ENCODE results near the gene NSUN6.

GRCh38 chr10:18659819-18660535, 8.6 kb upstream of the NSUN6 start:
- TF ChIP-seq CTCF (IDR thresholded peaks at IDR 0.05; ENCODE audit: insufficient read depth, low read length, poor library complexity, severe bottlenecking) (no peak), EZH2phosphoT487 (conservative IDR thresholded peaks at IDR 0.05; ENCODE audit: low read length) (no peak)

Data from SU-DHL-6 (cell line).